EH (cell line): ENCODE results near the gene NUDT19.
"Not testable (repeated sequence)": the region's sequence is repeated elsewhere in the genome, so short reads cannot be mapped to it uniquely, and the experiment has no call there.

Experiments
- DNase-seq: peaks from one replicate; pipeline ENCODE4 v3.0.0-alpha.2; 2015; ENCODE audit warnings: low read depth

The NUDT19 gene

GRCh38 chr19:32675720-32676185 lies 15.9 kb upstream of the NUDT19 start, which contains the start of gene RGS9BP:
Gene RGS9BP (plus strand): TSS chr19:32675848. CDS start chr19:32676264, 416 bp downstream.
- peak; percentile 83 for DNase-seq

- no peak for DNase-seq
Measured at GRCh38 chr19:32676186-32676894, 15.3 kb upstream of the NUDT19 start.

DNA sequence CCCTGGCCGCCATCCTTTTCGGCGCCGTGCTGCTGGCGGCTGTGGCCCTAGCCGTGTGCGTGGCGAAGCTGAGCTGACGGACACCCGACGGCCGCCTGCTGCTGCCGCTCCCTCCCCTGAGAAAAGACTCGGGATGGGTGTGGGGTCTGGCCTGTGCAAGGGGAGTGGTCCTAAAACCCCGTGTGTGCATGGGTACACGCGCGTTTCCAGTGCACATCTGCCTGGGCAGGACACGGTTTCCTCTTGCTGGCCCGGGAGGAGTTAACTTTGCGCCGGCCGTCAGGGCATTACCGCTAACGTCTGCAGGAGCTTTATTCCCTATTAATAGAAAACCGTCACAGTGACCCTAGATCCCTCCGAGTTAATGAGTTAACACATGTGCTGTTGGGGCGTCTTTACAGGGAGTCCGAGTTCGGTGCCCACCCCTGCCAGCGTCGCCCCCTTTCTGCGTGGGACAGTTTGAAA lies 14.7 kb upstream of the NUDT19 start:
- DNase-seq = no peak

DNA sequence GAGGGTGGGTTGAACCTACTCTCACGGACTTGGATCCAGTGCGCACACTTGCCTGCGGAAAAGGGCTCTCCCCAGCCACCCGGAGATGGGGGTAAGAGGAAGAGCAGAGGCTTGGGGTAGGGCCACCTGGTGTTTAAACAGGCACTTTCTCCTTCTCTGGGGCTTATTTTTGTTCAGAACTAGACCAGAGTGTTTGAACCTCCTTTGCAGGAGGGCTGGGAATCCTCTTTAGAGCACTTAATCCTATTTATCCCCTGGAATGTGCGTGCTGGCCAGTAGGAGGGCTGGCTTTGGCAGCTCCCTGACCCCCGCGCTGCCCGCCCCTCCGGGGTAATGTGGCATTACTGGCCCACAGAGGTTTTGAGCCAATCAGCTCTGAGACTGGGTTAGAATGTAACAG lies 14.0 kb upstream of the NUDT19 start:
- no peak for DNase-seq

DNA sequence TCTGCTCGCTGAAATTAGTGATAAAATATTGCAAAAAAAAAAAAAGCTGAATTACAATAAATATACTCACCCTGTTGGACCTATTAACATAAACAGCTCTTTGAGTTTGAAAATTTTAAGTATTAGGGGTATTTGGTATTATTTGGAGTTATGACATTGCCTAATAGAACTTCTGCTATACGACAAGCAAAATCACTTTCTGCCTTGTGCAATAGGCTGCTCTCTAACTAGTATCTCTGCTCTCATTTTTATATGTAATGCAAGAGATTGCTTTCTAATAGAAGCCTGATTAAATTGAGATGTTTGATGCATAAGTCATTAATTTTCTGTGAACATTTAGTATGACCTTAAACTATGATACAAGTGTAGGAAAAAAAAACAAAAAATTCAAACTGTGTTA lies 10.6 kb upstream of the NUDT19 start:
- no peak for DNase-seq

DNA sequence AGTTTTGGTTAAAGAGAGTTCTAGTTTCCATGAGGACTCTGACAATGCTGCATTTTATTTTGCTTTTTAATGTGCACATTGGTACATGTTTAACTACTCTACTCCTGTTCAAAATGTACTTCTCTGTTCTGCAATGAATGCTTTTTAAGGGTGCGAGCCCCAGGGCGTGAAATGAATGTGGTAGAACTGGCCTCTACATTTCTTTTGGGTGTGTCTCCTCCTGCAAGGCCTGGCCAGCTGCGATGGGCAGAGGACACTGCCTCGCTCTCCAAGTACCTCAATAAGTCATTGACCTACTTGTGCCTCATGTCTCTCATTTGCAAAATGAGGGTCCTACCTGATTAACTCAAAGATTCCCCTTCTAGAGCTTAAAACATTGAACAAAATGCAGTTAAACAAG lies 9.3 kb upstream of the NUDT19 start:
- DNase-seq = no peak

- DNase-seq = no peak
Measured at GRCh38 chr19:32686847-32687475, 4.7 kb upstream of the NUDT19 start.

GRCh38 chr19:32687681-32688080 lies 3.9 kb upstream of the NUDT19 start:
- DNase-seq = no peak

DNA sequence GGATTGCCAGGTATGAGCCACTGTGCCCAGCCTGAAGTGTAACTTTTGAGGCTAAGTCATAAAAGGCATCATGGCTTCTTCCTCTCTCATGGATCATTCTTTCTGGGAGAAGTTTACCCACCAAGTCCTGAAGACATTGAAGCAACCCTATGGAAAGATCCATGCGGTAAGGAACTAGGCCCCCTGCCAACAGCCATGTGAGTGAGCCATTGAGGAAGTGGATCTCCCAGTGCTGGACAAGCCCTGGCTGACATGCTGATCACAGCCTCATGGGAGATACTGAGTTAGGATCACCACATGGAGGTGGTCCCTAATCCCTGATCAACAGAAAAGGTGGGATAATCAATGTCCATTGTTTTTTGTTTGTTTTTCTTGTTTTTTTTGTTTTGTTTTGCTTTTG lies 3.3 kb upstream of the NUDT19 start:
- no peak for DNase-seq

- peak; percentile 76 for DNase-seq
Measured at GRCh38 chr19:32691952-32692726, 518 bp downstream of the NUDT19 start.

DNA sequence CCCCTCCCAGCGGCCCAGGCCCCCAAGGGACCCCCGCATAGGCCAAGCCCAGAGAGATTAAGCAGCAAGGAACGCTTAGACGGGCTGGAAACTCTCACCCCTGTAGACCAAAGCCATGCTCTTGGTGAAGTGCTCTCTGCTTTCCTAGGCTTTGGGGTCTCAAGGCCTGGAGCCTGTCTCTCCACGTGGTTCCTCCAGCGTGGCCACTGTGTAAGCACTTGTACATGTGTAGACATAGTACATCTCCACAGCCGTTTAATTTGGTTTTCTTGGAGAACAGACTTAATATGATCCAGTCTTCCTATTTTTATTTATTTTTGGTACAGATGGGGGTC lies 1.1 kb downstream of the NUDT19 start:
- no peak for DNase-seq

GRCh38 chr19:32693151-32694108 lies 1.8 kb downstream of the NUDT19 start:
- DNase-seq = not testable (repeated sequence)

DNA sequence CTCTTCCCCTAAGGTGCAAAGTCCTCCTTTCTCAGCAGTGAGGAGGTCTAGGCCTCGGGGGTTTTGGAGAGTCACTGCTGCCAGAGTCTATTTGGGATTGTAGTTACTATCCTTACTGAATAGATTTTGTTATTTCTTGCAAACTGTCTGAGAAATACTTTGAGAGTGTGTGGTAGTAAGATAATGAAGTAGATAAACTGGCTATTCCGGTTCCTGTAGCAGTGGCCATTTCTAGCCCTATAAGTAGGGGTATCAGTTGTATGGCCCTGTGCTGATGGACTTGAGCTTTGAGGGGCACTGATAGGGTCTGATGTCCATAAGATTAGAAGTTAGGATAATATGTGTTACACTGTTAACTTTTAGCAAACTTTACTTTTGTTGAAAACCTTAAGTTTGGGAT lies 2.7 kb downstream of the NUDT19 start:
- DNase-seq = not testable (repeated sequence)

DNA sequence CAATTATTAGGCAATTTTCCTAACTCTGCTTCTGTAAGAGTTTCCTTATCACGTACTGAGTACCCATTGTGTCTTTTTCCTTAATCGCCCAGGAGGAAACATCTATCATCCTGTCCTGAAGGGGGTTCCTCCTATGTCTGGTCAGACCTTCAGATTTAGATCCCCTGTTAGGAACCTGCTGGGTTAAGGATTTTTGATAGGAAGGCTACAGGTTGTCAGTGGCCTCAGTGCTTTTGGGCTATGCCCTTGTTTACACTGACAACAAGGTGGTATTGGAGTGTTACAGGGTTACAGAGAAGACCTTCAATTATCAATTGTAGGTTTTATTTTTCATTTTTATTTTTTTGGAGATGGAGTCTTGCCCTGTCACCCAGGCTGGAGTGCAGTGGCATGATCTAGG lies 3.2 kb downstream of the NUDT19 start:
- not testable (repeated sequence) for DNase-seq

DNA sequence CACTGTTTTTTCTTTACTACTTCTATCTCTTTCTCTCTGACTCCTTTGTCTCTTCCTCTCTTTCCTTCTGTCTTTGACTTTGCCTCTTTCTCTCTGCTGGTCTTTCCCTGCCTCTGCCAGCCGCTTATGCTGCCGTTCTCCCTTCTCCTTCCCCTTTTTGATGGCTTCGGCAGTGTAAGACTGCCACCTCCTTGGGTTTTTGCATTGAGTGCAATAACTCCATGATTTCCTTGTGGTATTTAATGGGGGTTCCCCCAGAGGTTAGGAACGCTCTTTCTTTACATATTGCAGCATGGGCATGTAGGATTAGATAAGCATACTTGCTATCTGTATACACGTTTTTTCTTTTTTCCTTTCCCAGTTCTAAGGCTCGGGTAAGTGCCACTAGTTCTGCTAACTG lies 3.9 kb downstream of the NUDT19 start:
- DNase-seq = not testable (repeated sequence)

DNA sequence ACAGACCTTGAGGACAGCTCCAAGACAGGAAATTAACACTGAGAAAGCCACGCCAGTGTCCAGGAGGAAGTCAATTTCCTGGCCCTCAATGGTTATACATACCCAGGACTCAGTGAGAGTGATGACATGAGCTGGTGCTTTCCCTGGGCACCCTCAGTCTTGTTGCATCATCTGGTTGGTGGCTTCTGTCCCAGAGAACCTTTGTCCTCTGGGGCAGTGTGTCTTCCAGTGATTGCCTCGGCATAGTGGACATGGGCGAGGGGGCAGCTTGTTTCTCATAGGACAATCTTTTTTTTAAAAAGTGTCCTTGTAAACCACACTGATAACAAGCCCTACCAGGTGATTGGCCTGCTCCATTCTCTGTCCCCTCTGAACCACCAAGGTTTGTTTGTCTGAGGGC lies 5.2 kb downstream of the NUDT19 start:
- not testable (repeated sequence) for DNase-seq

DNA sequence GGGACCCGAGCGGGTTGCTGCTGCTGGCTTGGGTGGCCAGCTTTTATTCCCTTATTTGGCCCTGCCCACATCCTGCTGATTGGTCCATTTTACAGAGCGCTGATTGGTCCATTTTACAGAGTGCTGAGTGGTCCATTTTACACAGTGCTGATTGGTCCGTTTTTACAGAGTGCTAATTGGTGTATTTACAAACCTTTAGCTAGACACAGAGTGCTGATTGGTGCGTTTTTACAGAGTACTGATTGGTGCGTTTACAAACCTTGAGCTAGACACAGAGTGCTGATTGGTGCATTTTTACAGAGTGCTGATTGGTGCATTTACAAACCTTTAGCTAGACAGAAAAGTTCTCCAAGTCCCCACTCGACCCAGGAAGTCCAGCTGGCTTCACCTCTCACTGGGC lies 8.5 kb downstream of the NUDT19 start:
- DNase-seq = not testable (repeated sequence)

DNA sequence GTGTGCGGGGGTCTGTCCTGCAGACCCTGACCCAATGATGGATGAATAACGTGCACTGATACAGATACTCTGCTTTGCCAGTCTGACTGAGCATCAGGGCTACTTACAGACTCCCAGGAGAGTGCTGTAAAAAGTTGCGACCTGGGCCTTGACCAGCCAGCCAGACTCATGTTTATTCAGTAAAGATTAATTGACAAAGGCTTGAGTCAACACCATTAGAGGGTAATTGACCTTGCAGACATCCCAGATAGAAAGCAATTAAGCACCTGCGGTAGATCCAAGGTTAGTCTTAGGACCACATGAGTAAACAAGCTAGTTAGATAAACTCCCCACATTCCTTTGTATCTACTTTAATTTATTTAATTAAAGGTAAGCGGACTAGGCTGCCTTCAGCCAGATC lies 10.4 kb downstream of the NUDT19 start:
- no peak for DNase-seq

- DNase-seq = not testable (repeated sequence)
Measured at GRCh38 chr19:32704006-32704405, 12.4 kb downstream of the NUDT19 start.

DNA sequence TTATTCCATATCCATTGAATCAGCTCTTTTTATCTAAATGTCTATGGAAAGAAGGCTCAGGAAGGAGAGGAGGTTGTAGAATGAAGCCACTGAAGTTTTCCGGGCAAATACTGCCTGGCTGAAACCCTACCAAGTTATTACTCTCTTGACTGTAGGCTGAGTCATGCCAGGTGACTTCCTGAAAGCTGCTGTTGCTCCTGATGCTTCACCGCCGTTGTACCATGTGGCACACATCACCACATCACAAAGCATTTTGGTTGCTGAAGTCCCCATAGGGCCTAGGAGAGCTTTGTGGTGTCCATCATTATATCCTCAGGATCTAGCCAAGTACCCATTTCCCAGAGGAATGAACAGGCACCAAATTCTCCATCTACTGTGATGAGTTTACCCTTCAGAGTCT lies 16.8 kb downstream of the NUDT19 start:
- DNase-seq = no peak

DNA sequence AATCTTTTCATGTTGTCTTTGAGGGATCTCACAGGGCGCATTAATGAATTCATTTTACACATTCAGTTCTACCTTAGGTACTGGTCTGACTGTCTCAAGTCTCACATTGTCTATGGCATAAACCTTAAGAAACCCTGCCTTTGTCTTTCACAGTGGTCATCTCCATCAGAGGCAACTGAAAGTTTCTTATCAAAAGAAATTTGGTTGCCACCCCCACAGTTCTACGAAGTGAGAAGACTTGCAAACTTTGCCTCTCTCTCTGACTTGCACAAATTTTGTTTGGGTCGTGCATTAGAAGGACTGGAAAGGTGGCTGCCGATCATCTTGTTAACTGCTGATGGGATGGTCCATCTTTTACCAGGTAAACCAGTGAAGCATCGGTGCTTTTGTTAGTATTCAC lies 17.4 kb downstream of the NUDT19 start:
- DNase-seq = no peak

DNA sequence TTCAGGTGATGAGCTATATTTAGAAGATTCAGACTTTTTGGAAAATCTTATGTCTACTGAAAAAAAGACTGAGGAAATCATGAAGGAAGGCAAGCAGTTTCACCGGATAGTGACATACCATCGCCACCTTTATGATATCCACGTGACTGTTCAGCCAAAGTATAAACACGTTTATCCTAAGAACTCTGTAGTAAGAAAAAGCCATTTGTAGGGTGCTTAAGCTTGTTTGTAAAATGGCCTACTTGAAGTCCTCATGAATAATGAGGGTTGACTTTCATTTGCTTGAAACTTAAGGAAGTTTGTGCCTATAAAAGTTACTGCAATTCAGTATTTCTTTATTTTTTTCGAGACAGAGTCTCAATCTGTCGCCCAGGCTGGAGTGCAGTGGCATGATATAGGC lies 20.1 kb downstream of the NUDT19 start:
- DNase-seq = no peak
